IMR-90 (cell line): ENCODE results near the gene MYOF. TPM values are rescaled to one million over a fixed set of nuclear protein-coding genes. Genes with fewer than 3 reads are reported as not detected.

Experiments
- ATAC-seq: fragments of 200-7000 bp; cut with Tn5 transposase; 2 replicates; pipeline ENCODE4 v1.9.1; 2020; ENCODE audit warnings: low read depth, mild to moderate bottlenecking, moderate library complexity
- BruUV-seq: library from RNA; stranded (reverse); fragments of 400-500 nt; replicated peaks from 2 replicates; lab custom pipeline; 2021; lab: Mats Ljungman, UMichigan
- CTCF ChIA-PET: fragments of 300-600 bp; formaldehyde crosslinking; extraction: SDS; loops from one replicate; lab custom pipeline; 2021; ENCODE audit warnings: antibody characterized with exemption; lab: Yijun Ruan, JAX
- POLR2A ChIA-PET: fragments of 300-600 bp; sonication (Branson Sonifier 250); formaldehyde crosslinking; loops from one replicate; lab custom pipeline; 2022; ENCODE audit warnings: antibody characterized with exemption; ENCODE audit not compliant: unreplicated experiment; lab: Charles Lee
- DNase-seq: peaks from one replicate; pipeline ENCODE4 v3.0.0; 2013
- H2AFZ ChIP-seq: replicated peaks from 2 replicates; pipeline ENCODE3; 2013; ENCODE audit warnings: low read length, mild to moderate bottlenecking; ENCODE audit not compliant: poor library complexity
- H2AK5ac ChIP-seq: 2 replicates; pipeline ENCODE4 v1.6.1; 2013; ENCODE audit warnings: low read depth, low read length, inconsistent platforms
- H2AK9ac ChIP-seq: replicated peaks from 2 replicates; pipeline ENCODE3; 2013; ENCODE audit warnings: mild to moderate bottlenecking, low read depth, low read length, moderate library complexity; ENCODE audit not compliant: poor library complexity
- H2BK120ac ChIP-seq: 2 replicates; pipeline ENCODE4 v1.6.1; 2013; ENCODE audit warnings: low read depth, low read length, inconsistent platforms
- H2BK15ac ChIP-seq: 3 replicates; pipeline ENCODE4 v1.6.1; 2013; ENCODE audit warnings: low read depth, low read length, inconsistent platforms
- H2BK20ac ChIP-seq: 2 replicates; pipeline ENCODE4 v1.6.1; 2013; ENCODE audit warnings: low read depth, mild to moderate bottlenecking, inconsistent platforms, low read length, moderate library complexity
- H2BK5ac ChIP-seq: 2 replicates; pipeline ENCODE4 v1.6.1; 2013; ENCODE audit warnings: mild to moderate bottlenecking, low read depth, low read length, inconsistent platforms; ENCODE audit not compliant: poor library complexity, severe bottlenecking
- H3K14ac ChIP-seq: replicated peaks from 2 replicates; pipeline ENCODE4 v1.6.1; 2013; ENCODE audit warnings: low read depth, low read length, inconsistent platforms
- H3K18ac ChIP-seq: 2 replicates; pipeline ENCODE4 v1.6.1; 2013; ENCODE audit warnings: low read depth, low read length, control low read depth
- H3K23ac ChIP-seq: 2 replicates; pipeline ENCODE4 v1.6.1; 2013; ENCODE audit warnings: low read depth, low read length, inconsistent platforms
- H3K27ac ChIP-seq: 2 replicates; pipeline ENCODE4 v1.5.1; 2013; ENCODE audit warnings: mild to moderate bottlenecking, control low read depth, low read length; ENCODE audit not compliant: insufficient read depth
- H3K27me3 ChIP-seq: 2 replicates; pipeline ENCODE4 v1.6.1; 2013; ENCODE audit warnings: low read length; ENCODE audit not compliant: control insufficient read depth, insufficient read depth
- H3K36me3 ChIP-seq: 2 replicates; pipeline ENCODE4 v1.6.1; 2013; ENCODE audit warnings: low read length, mixed read lengths; ENCODE audit not compliant: control insufficient read depth, insufficient read depth
- H3K4ac ChIP-seq: 2 replicates; pipeline ENCODE4 v1.6.1; 2013; ENCODE audit warnings: low read depth, low read length, inconsistent platforms
- H3K4me1 ChIP-seq: 2 replicates; pipeline ENCODE4 v1.6.1; 2013; ENCODE audit warnings: low read length, mixed read lengths; ENCODE audit not compliant: control insufficient read depth, insufficient read depth
- H3K4me2 ChIP-seq: 2 replicates; pipeline ENCODE4 v1.6.1; 2013; ENCODE audit warnings: low read depth, mild to moderate bottlenecking, control low read depth, low read length, moderate library complexity
- H3K4me3 ChIP-seq: 2 replicates; pipeline ENCODE4 v1.5.1; 2013; ENCODE audit warnings: low read depth, mild to moderate bottlenecking, control low read depth, low read length, moderate library complexity; ENCODE audit not compliant: insufficient read depth
- H3K56ac ChIP-seq: 2 replicates; pipeline ENCODE4 v1.6.1; 2013; ENCODE audit warnings: low read length, inconsistent platforms; ENCODE audit not compliant: insufficient read depth; ENCODE audit errors: extremely low read depth
- H3K79me1 ChIP-seq, 2 experiments: 2 replicates each; pipeline ENCODE4 v1.6.1; 2013; ENCODE audit warnings: low read length in 2 of 2, inconsistent platforms in 1 of 2, low read depth in 1 of 2
- H3K9ac ChIP-seq: 2 replicates; pipeline ENCODE4 v1.6.1; 2013; ENCODE audit warnings: low read depth, low read length, control low read depth
- H3K9me1 ChIP-seq: 2 replicates; pipeline ENCODE4 v1.6.1; 2013; ENCODE audit warnings: low read length, inconsistent platforms; ENCODE audit not compliant: insufficient read depth
- H3K9me3 ChIP-seq: 2 replicates; pipeline ENCODE4 v1.6.1; 2013; ENCODE audit warnings: low read length; ENCODE audit not compliant: control insufficient read depth, insufficient read depth
- H4K20me1 ChIP-seq: 2 replicates; pipeline ENCODE4 v1.6.1; 2013; ENCODE audit warnings: low read length, inconsistent platforms; ENCODE audit not compliant: insufficient read depth
- H4K5ac ChIP-seq: 2 replicates; pipeline ENCODE4 v1.6.1; 2013; ENCODE audit warnings: mild to moderate bottlenecking, low read depth, low read length, control low read depth
- H4K8ac ChIP-seq, 2 experiments: 2 replicates each; pipeline ENCODE4 v1.6.1; 2013; ENCODE audit warnings: low read depth in 2 of 2, low read length in 2 of 2, control low read depth in 1 of 2, inconsistent platforms in 1 of 2
- H4K91ac ChIP-seq: 2 replicates; pipeline ENCODE4 v1.6.1; 2013; ENCODE audit warnings: low read depth, low read length, inconsistent platforms; ENCODE audit not compliant: insufficient read depth
- BHLHE40 ChIP-seq: fragments of 150-350 bp; IDR thresholded peaks from 2 replicates; pipeline ENCODE4 v1.6.1; 2016; ENCODE audit warnings: mild to moderate bottlenecking, low read depth, low read length
- CEBPB ChIP-seq: IDR thresholded peaks from 2 replicates; pipeline ENCODE4 v1.6.1; 2012; ENCODE audit warnings: low read depth, low read length, improper control_type of control experiment
- CHD1 ChIP-seq: IDR thresholded peaks from 2 replicates; pipeline ENCODE4 v1.6.1; 2012; ENCODE audit warnings: low read depth, low read length, improper control_type of control experiment
- FOS ChIP-seq: fragments of 150-350 bp; IDR thresholded peaks from 2 replicates; pipeline ENCODE4 v1.6.1; 2016; ENCODE audit warnings: low read depth, low read length
- MAFK ChIP-seq: IDR thresholded peaks from 2 replicates; pipeline ENCODE4 v1.6.1; 2012; ENCODE audit warnings: low read depth, low read length, improper control_type of control experiment
- MAZ ChIP-seq: IDR thresholded peaks from 2 replicates; pipeline ENCODE4 v1.6.1; 2012; ENCODE audit warnings: low read depth, mild to moderate bottlenecking, low read length, improper control_type of control experiment, moderate library complexity, borderline replicate concordance
- MXI1 ChIP-seq: IDR thresholded peaks from 2 replicates; pipeline ENCODE4 v1.6.1; 2012; ENCODE audit warnings: low read depth, mild to moderate bottlenecking, low read length, moderate library complexity, borderline replicate concordance
- POLR2A ChIP-seq: IDR thresholded peaks from 2 replicates; pipeline ENCODE4 v1.6.1; 2012; ENCODE audit warnings: mild to moderate bottlenecking, low read depth, low read length
- RAD21 ChIP-seq: IDR thresholded peaks from 2 replicates; pipeline ENCODE4 v1.6.1; 2012; ENCODE audit warnings: low read length, improper control_type of control experiment
- RFX5 ChIP-seq: IDR thresholded peaks from 2 replicates; pipeline ENCODE4 v1.8.0; 2012; ENCODE audit warnings: low read depth, mild to moderate bottlenecking, low read length, moderate library complexity
- SMC3 ChIP-seq: fragments of 150-350 bp; IDR thresholded peaks from 2 replicates; pipeline ENCODE4 v1.6.1; 2016; ENCODE audit warnings: low read depth, mild to moderate bottlenecking, antibody characterized with exemption, low read length, moderate library complexity
- WGBS, 2 experiments: methylation state at CpG; one replicate each; pipeline versions ENCODE4 v1.1.5 to v1.1.7; 2013; ENCODE audit warnings: missing lambda C conversion rate in 2 of 2; ENCODE audit not compliant: insufficient read length in 1 of 2; ENCODE audit errors: extremely low coverage in 2 of 2; 5-methylcytosine and 5-hydroxymethylcytosine counted together
- dilution Hi-C: fragments of 300-500 bp; cut with HindIII; formaldehyde crosslinking; loops from one replicate; pipeline ENCODE4 v1.14.3; 2018; ENCODE audit warnings: low sequenced_read_pairs; ENCODE audit not compliant: unreplicated experiment
- in situ Hi-C: fragments of 300-500 bp; cut with MboI; formaldehyde crosslinking; loops from 3 replicates; pipeline ENCODE4 v1.14.3; 2019; ENCODE audit warnings: low sequenced_read_pairs, inconsistent platforms, mixed read lengths
- intact Hi-C: fragments of 100-400 bp; cut with micrococcal nuclease; formaldehyde crosslinking; loops from 2 replicates; pipeline ENCODE4 v1.10.0; 2022
- polyA plus RNA-seq, 3 experiments: library from polyadenylated mRNA; depleted of rRNA; stranded (reverse); fragments of >200 nt; gene quantifications; 2 replicates each; pipeline ENCODE4 v1.2.3, GENCODE V29; 2012; ENCODE audit warnings: low replicate concordance in 1 of 3
- total RNA-seq: library from RNA; depleted of rRNA; stranded (reverse); fragments of >200 nt; gene quantifications from 2 replicates; pipeline ENCODE4 v1.2.3, GENCODE V29; 2012
- TF ChIP-seq, protein P1 (sequence below): fragments of 150-350 bp; IDR thresholded peaks from 2 replicates; pipeline ENCODE4 v1.6.1; 2017; ENCODE audit warnings: mild to moderate bottlenecking, antibody characterized with exemption, low read length, low read depth

MYOF gene
- total and polyA plus RNA-seq, 2 of the 4 experiments (the other 2 are of a cell fraction), result 221 to 281 TPM

- BruUV-seq, result no TSS peak
- no peak overlapping the region for H2BK20ac ChIP-seq
- no peak overlapping the region for H2BK15ac ChIP-seq
- no peak overlapping the region for H3K18ac ChIP-seq
- peaks cover 10 to 47% of the 10 kb centered on the region in 2 experiments; a peak in 3 of 4 replicates for H3K79me1 ChIP-seq
- H3K27ac ChIP-seq, result no peak overlapping the region
- no peak overlapping the region; the same call in 1 of the 2 replicates for H4K91ac ChIP-seq
- H3K9ac ChIP-seq, result no peak overlapping the region
- no peak overlapping the region for H2AK5ac ChIP-seq
- ChIA-PET POLR2A (no interaction called here), CTCF (no interaction called here)
- intact Hi-C loops (no loop called here), in situ Hi-C loops (no loop called here), dilution Hi-C loops (no loop called here)
- no peaks in the 10 kb centered on the region for H3K27me3 ChIP-seq
- peaks cover 73% of the 10 kb centered on the region for H3K36me3 ChIP-seq
- DNase-seq (no peak), ATAC-seq (no peak)
- no peak overlapping the region for H2AFZ ChIP-seq
- peaks cover 10% of the 10 kb centered on the region; the same call in 1 of the 2 replicates for H4K20me1 ChIP-seq
- WGBS, 2 experiments, result 62% methylated on average over 5 of the region's 15 CpGs; no CpG with 5 or more reads in 1 of the 2 experiments
- H3K4me1 ChIP-seq, result no peaks in the 10 kb centered on the region
- no peak overlapping the region for H3K14ac ChIP-seq
- H4K8ac ChIP-seq, result no peak overlapping the region
- no peak overlapping the region for H3K4me3 ChIP-seq
- no peak for TF ChIP-seq MAZ
- TF ChIP-seq SMC3, result no peak
- TF ChIP-seq, protein P1, sequence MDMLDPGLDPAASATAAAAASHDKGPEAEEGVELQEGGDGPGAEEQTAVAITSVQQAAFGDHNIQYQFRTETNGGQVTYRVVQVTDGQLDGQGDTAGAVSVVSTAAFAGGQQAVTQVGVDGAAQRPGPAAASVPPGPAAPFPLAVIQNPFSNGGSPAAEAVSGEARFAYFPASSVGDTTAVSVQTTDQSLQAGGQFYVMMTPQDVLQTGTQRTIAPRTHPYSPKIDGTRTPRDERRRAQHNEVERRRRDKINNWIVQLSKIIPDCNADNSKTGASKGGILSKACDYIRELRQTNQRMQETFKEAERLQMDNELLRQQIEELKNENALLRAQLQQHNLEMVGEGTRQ, result no peak
- no peak for TF ChIP-seq RFX5
- no peak for TF ChIP-seq CHD1
- no peak for TF ChIP-seq RAD21
- no peak for TF ChIP-seq MXI1
- TF ChIP-seq POLR2A, result no peak
- no peak for TF ChIP-seq FOS
- TF ChIP-seq MAFK, result no peak
- TF ChIP-seq CEBPB, result no peak
- TF ChIP-seq BHLHE40, result no peak
- no peak overlapping the region for H2AK9ac ChIP-seq
- no peak overlapping the region for H3K56ac ChIP-seq
- no peak overlapping the region for H3K4me2 ChIP-seq
- H3K9me3 ChIP-seq, result no peaks in the 10 kb centered on the region
- H4K5ac ChIP-seq, result no peak overlapping the region
- no peak overlapping the region for H3K23ac ChIP-seq
- peaks cover 4% of the 10 kb centered on the region for H3K9me1 ChIP-seq
- H3K4ac ChIP-seq, result no peak overlapping the region
- no peak overlapping the region for H2BK5ac ChIP-seq
- no peak overlapping the region for H2BK120ac ChIP-seq
These were observed 148.7 kb downstream of the MYOF start for GRCh38 chr10:93333278-93333978.
